Activated CD4-positive, CD25-positive, alpha-beta regulatory T cell treated with anti-CD3 and anti-CD28 coated beads, Interleukin-2, amount 50 U/mL, for 24 hours (primary cell): Measurements from ENCODE around the gene TMEM221.

Experiments used
- ATAC-seq, 2 donors: fragments of 150-1000 bp; cut with Tn5 transposase; one replicate each; pipeline ENCODE4 v1.10.0; 2021; ENCODE audit warnings: mild to moderate bottlenecking in 1 of 2, moderate library complexity in 1 of 2

TMEM221 gene

DNA sequence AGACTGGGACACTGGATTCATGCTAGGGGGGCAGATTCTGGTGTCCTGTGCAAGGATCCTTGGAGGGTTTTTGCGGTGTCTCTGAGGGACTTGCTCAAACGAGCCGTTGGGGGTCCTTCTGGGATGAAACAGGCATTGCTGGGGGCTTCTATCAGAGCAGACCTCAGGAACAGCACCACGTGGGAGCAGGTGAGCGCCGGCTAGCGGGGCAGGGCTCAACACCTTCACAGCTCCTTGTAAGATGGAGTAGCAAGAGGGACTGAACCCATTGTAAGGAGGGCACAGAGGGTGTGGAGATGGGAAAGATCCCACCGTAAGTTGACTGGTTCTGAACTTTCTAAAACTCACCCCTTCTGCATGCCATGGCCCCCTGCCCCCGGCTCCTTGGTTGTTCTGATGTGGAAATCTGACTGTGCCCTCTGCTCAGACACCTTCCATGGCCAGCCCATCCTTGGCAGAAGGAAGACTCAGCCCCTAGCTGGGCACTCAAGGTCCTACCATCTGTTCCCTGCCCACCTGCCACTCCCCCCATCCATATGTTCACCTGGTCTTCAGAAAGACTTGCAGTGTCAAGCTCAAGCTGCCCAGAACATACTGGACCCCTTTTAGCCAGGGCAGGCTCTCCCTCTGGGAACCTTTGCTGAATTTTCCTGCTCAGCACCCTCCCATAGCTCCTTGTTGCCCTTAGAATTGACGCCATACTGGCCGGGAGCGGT, 23.1 kb upstream of the TMEM221 start:
- no peak for ATAC-seq

DNA sequence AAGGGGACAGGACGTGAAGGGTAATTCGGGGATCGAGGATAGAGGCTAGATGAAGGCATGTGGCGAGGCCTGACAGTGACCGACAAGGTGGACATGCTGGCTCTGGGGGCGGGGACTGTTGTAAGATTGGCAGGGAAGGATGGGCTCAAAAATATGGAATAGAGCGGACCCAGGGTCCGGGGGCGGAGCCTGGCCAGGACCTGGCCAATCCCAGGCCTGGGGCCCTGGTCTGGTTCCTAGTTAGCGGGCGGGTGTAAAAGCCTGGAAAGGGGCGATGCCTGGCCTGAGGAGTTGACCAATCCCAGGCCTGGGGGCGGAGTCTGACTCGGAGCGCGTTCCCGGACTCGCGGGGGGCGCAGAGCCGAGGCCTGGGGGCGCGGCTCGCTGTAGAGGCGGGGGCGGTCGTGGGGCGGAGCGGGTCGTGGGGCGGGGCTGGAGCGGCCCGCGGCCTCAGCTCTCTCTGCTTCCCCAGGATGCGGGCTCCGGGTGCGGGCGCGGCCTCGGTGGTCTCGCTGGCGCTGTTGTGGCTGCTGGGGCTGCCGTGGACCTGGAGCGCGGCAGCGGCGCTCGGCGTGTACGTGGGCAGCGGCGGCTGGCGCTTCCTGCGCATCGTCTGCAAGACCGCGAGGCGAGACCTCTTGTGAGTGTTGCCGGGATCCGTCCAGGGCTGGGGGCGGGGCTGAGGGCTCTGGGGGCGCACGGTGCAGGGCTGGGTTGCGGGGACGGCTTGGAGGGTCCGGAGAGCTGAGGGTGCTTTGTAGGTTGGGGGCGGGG, 21.8 kb upstream of the TMEM221 start, which contains the start of gene SLC27A1:
Gene SLC27A1, plus strand, starts transcription at position 457 of the 774 bp plus-strand sequence. Its CDS starts 17 bp downstream, at position 474.
- ATAC-seq: peak; percentile 84 to 86

- peak; percentile 82 to 84 for ATAC-seq
These were observed 21.1 kb upstream of the TMEM221 start for GRCh38 chr19:17469481-17470067.

- no peak for ATAC-seq
These were observed 20.6 kb upstream of the TMEM221 start for GRCh38 chr19:17469092-17469480.

DNA sequence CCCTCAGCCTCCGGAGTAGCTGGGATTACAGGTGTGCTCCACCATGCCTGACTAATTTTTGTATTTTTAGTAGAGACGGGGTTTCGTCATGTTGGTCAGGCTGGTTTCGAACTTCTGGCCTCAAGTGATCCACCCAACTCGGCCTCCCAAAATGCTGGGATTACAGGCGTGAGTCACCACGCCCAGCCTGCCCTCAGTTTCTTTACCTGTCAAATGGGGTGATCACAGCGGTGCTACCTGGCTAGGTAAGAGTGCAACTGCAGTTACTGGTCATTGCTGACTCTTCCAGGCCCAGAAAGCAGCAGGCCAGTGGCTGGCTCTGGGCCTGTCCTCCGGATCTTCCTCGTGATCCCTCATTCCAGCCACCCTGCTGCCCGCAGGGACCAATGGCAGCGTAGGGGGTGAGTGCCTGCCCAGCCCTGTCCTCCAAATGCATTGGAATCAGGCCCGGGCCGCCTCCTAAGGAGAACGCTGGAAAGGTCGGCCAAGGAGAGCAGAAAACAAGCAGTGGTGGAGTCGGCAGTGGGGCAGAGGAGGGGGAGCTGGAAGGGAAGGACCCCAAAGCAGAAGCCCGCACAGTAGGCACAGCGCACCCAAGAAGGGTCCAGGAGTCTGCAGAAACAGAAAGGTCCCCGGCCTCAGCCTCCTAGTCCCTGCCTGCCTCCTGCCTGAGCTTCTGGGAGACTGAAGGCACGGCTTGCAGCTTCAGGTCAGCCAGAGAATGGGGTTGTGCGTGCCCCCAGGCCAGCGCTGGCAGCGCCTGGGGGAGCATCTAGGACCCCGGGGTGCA, 20.0 kb upstream of the TMEM221 start:
- no peak for ATAC-seq

- no peak for ATAC-seq
These were observed 19.2 kb upstream of the TMEM221 start for GRCh38 chr19:17467471-17468301.

DNA sequence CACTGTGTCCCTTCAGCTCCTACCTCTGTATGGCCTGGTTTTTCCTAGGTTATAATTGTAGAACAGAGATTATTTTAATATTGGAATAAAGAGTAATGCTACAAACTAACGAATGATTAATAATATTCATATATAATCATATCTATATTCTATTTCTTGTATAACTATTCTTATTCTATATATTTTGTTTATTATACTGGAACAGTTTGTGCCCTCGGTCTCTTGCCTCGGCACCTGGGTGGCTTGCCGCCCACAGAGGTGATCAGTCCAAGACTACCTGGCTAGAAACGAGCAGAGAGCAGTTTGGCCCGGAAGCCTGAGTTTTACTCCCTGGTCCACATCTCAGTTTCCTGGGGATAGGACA, 18.0 kb upstream of the TMEM221 start:
- no peak for ATAC-seq

DNA sequence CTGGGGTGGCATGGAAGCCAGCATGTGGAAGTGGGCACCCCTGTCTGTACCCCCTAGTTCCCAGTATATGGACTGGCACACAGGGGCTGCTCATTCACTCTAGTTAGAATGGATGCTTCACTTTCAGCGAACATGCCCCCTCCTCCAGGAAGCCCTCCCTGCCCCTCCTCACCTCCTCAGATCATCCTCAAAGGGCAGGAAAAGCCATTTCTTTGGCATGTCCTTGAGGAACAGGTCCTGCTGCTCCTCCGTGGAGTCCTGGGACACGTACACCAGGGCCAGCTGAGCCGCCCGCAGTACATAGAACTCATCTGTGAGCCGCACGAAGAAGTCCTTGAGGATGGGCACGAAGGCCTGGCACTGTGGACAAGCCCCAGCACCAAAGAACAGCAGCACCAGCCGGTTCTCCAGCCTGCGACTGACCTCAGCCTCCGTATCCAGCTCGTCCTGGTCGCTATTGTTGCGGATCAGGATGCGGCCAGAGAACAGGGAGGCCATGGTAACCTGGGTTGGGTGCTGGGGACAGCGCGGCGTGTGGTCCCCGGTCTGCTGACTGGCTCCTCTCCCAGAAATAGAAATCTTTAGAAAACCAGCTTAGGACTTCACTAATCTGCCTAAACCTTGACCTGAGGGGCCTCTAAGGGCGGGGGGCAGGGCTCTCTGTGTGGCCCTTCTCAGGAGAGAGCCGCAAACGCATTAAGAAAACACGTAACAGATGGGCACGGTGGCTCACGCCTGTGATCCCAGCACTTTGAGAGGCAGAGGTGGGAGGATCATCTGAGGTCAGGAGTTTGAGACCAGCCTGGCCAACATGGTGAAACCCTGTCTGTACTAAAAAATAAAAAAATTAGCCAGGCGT, 12.1 kb upstream of the TMEM221 start, which contains the start of gene NXNL1:
Gene NXNL1, minus strand, starts transcription at position 555 of the 859 bp plus-strand sequence. Its CDS starts 57 bp downstream, at position 498.
- ATAC-seq: no peak

GRCh38 chr19:17458970-17459369, 10.5 kb upstream of the TMEM221 start:
- no peak for ATAC-seq

GRCh38 chr19:17457616-17458015, 9.1 kb upstream of the TMEM221 start:
- no peak for ATAC-seq

DNA sequence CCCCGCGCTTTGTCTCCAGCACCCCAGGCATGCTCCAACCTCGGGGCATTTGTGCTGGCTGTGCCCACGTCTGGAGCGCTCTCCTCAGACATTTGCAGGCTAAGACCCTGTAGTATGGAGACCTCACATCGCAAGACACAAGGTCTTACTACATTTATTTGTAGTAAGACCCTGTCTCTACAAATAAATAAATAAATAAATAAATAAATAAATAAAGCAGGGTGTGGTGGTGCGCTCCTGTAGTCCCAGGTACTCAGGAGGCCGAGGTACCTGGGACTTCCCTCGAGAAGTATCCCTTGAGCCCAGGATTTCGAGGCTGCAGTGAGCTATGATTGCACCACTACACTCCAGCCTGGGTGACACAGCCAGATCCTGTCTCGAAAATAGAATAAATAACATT, 7.7 kb upstream of the TMEM221 start:
- ATAC-seq: no peak

DNA sequence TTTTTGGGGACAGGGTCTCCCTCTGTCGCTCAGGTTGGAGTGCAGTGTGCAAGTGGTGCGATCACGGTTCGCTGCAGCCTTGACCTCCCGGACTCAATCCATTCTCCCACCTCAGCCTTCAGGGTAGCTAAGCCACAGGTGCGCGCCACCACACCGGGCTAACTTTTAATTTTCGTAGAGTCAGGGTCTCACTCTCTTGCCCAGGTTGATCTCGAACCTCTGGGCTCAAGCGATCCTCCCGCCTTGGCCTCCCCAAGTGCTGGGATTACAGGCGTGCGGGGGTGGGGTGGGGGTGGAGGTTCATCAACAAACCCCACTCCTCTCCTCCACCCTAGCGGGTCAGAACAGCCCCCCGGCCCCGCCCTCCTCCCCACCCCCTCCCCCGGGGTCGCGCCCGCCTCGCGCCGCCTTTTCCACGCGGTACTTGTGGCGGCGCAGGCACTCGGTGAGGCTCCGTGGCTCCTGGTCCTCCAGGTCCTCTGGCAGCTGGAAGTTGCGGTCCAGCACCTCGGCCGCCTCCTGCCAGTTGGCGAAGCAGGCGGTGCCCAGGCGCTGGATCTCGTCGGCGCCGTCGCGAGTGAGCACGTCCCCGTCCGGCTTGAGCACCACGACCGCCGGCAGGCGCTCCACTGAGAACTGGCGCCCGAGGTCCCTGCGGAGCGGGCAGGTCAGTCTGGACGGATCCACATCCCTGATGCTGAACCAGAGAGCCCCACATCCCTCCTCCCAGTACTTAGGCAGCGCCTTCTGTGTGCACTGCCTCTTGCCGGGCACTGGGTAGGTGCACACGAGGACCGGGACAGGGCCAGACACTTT, 7.0 kb upstream of the TMEM221 start:
- peak in 1 of 2 donors; percentile 13 for ATAC-seq

- no peak for ATAC-seq
These were observed 6.2 kb upstream of the TMEM221 start for GRCh38 chr19:17454576-17455071.

- ATAC-seq: no peak
These were observed 3.4 kb upstream of the TMEM221 start for GRCh38 chr19:17451820-17452219.

- ATAC-seq: peak; percentile 97 to 98
These were observed 2.0 kb upstream of the TMEM221 start for GRCh38 chr19:17450264-17451075.

DNA sequence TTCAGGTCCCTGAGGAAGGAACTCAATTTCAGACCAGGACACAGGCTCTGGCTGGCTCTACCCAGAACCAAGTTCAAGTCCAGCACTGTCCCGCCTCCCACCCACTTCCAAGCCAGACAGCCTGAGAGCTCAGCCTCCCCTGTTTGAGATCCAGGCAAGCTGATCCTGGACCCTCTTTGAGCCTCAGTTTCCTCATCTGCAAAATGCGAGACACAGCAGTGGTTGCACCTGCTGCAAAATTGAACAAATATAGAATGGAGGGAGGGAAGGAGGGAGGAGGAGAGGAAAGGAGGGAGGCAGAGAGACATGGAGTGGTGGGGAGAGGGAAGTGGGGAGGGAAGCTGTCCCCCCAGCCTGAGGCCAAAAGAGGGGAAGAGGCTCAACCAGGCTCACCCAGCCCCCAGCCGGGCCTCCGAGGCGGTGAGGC, 751 bp downstream of the TMEM221 start:
- no peak for ATAC-seq

GRCh38 chr19:17445526-17446165, 2.8 kb downstream of the TMEM221 start:
- ATAC-seq: no peak
